Measurements from ENCODE around the gene VTI1A. TPM values are rescaled to one million over a fixed set of nuclear protein-coding genes. Genes with fewer than 3 reads are reported as not detected.

The VTI1A gene
- total and polyA plus RNA-seq, 2 of the 13 experiments (the other 11 are each of a cell fraction or from before 2014, with no cell fraction given), result 11.7 to 32.7 TPM

- ChIA-PET POLR2A (no interaction called here), CTCF (ENCODE audit: low intra/inter-chr PET ratio, low total read pairs) (no interaction called here)
- Histone ChIP-seq H3K4me3 (replicated peaks in 1 of 3; ENCODE audit: insufficient read depth in 1 of 3, low read depth in 2 of 3, low read length in 3 of 3) (no peak overlapping the region), H3K9me3 (ENCODE audit: low read length) (no peaks in the 10 kb centered on the region), H3K27me3 (ENCODE audit: control insufficient read depth in 1 of 2, insufficient read depth in 2 of 2, low read length in 2 of 2) (no peaks in the 10 kb centered on the region), H3K36me3 (replicated peaks in 1 of 2; ENCODE audit: control insufficient read depth in 1 of 2, insufficient read depth in 2 of 2, low read length in 2 of 2) (peaks cover 32 to 81% of the 10 kb centered on the region in 2 experiments), H3K9ac (ENCODE audit: insufficient read depth, low read depth, low read length) (no peak overlapping the region), H4K20me1 (ENCODE audit: insufficient read depth, low read length) (no peaks in the 10 kb centered on the region), H3K4me1 (ENCODE audit: insufficient read depth, low read length) (no peaks in the 10 kb centered on the region), H3K79me2 (ENCODE audit: insufficient read depth, low read length) (no peaks in the 10 kb centered on the region), H3K27ac (ENCODE audit: extremely low read length, insufficient read depth, low read length) (no peak overlapping the region), H3K4me2 (ENCODE audit: low read depth, low read length) (no peak overlapping the region), H2AFZ (ENCODE audit: low read length) (no peak overlapping the region)
- DNase-seq (ENCODE audit: low spot score) (no peak), FAIRE-seq (no peak), ATAC-seq (no peak)
- TF ChIP-seq PAWR (CRISPR knock-in tag; IDR thresholded peaks at IDR 0.05; ENCODE audit: borderline replicate concordance) (no peak), ZBTB14 (CRISPR knock-in tag; IDR thresholded peaks at IDR 0.05) (no peak), JUND (CRISPR knock-in tag; IDR thresholded peaks at IDR 0.05) (no peak), STAT6 (CRISPR knock-in tag; IDR thresholded peaks at IDR 0.05; ENCODE audit: borderline replicate concordance) (no peak), ZNF350 (CRISPR knock-in tag; IDR thresholded peaks at IDR 0.05; ENCODE audit: borderline replicate concordance, low read depth) (no peak), ARNT (IDR thresholded peaks at IDR 0.05) (no peak), ZNF512B (CRISPR knock-in tag; IDR thresholded peaks at IDR 0.05; ENCODE audit: borderline replicate concordance) (no peak), ZNF335 (CRISPR knock-in tag; IDR thresholded peaks at IDR 0.05) (no peak), ZNF251 (CRISPR knock-in tag; IDR thresholded peaks at IDR 0.05) (no peak), ISL2 (CRISPR knock-in tag; IDR thresholded peaks at IDR 0.05) (no peak), ZFP36L2 (CRISPR knock-in tag; IDR thresholded peaks at IDR 0.05) (no peak)
- no TSS peak for BruUV-seq (replicated peaks)
- in situ Hi-C loops (cut with HindIII; ENCODE audit: extremely low pct_ligation_motif_present, low pct_unique_long_range_greater_than_20kb), result no loop called here
- 97% methylated on average over 1 of the region's 1 CpG for WGBS (ENCODE audit: low lambda C conversion rate)
- intact Hi-C loops (cut with micrococcal nuclease; ENCODE audit: unreplicated experiment), result no loop called here
These were observed 39.3 kb upstream of the VTI1A start for GRCh38 chr10:112407696-112408095.

All from HepG2 (cell line).